ENCODE data around the gene WNK2. TPM values are rescaled to one million over a fixed set of nuclear protein-coding genes. Genes with fewer than 3 reads are reported as not detected.
A peak's percentile ranks its signal among the peaks of the same experiment; 100 is the strongest.

WNK2 gene
- total RNA-seq, 1 donor from 2014 or later = 16.4 TPM

GRCh38 chr9:93267091-93267541 lies 83.2 kb downstream of the WNK2 start:
- no peak for DNase-seq

- DNase-seq = no peak
Observed at GRCh38 chr9:93267681-93268505, 84.0 kb downstream of the WNK2 start.

GRCh38 chr9:93268551-93269314 lies 84.8 kb downstream of the WNK2 start:
- no peak for DNase-seq

DNA sequence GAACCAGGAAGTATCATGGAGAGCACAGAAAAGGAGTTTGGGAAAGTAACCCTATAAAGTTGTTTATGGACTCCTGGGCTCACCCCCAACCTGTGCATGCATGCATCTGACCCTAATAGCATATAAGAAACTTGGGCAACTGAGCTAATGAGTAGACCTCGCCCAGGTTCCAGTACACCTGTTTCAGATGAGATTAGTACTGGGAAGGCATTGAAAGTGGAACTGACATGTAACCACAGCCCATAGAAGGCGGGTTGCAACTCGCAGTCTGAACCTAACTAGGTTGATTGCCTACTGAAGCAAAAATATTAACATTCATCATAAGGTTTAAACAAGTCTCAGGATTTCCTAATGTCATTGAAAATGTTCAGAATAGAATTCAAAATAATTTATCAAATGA lies 87.0 kb downstream of the WNK2 start:
- DNase-seq = no peak

DNA sequence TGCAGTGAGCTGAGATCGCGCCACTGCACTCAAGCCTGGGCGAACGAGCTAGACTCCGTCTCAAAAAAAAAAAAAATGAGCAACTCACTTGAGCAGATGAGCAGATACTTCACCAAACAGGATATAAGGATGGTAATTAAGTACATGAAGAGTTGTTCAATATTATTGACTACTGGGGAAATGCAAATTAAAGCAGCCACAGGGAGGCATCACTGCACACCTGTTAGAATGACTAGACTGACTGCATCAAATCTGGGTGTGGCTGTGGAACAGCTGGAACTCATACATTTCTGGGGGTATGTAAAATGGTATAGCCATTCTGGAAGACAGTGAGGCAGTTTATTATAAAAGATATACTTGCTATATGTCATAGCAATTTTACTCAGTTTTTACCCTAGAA lies 93.0 kb downstream of the WNK2 start:
- no peak for DNase-seq

GRCh38 chr9:93278144-93278543 lies 94.2 kb downstream of the WNK2 start:
- no peak for DNase-seq

DNA sequence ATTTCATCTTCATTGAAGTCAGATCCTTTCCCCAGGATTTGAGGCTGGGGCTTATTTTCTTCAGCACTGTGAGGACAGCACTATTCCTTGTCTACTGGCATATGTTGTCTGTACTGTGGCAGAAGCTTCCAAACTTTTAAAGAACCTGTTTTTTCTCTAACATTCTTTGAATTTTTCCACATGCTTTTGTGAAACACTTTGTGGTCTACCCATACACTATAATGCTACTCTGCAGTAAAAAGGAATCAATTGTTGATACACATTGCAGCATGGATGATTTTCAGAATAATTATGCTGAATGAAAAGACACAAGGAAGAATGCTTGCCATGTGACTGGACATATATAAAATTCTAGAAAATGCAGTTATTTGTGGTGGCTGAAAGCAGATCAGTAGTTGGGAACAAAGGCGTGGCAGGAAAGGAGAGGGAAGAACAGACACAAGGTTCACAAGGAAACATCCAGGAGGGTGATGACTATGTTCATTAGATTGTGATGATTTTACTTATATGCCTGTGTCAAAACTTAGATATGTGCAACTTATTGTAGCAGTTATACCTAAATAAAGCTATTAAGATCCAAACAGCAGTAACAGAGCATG lies 96.8 kb downstream of the WNK2 start:
- no peak for DNase-seq

GRCh38 chr9:93286252-93287188 lies 102.6 kb downstream of the WNK2 start:
- DNase-seq = no peak

DNA sequence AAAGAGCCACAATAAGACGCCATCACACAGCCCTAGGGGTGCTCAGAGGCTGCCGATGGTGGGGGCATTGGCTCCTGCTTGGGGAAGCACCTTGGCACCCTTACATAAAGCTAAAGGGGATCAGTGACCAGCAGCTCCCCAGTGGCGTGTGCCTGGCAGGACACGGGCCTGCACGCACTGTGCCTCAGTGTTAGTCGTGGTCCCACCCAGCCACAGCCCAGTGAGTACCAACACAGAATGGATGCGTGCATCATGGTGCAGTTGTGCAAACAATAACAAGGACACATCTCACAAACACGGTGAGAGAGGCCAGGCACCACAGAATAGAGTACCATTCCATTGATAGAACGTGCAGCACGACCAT lies 103.2 kb downstream of the WNK2 start:
- DNase-seq = no peak

GRCh38 chr9:93287593-93287992 lies 103.7 kb downstream of the WNK2 start:
- DNase-seq = no peak

- DNase-seq = no peak
Observed at GRCh38 chr9:93288341-93288740, 104.4 kb downstream of the WNK2 start.

DNA sequence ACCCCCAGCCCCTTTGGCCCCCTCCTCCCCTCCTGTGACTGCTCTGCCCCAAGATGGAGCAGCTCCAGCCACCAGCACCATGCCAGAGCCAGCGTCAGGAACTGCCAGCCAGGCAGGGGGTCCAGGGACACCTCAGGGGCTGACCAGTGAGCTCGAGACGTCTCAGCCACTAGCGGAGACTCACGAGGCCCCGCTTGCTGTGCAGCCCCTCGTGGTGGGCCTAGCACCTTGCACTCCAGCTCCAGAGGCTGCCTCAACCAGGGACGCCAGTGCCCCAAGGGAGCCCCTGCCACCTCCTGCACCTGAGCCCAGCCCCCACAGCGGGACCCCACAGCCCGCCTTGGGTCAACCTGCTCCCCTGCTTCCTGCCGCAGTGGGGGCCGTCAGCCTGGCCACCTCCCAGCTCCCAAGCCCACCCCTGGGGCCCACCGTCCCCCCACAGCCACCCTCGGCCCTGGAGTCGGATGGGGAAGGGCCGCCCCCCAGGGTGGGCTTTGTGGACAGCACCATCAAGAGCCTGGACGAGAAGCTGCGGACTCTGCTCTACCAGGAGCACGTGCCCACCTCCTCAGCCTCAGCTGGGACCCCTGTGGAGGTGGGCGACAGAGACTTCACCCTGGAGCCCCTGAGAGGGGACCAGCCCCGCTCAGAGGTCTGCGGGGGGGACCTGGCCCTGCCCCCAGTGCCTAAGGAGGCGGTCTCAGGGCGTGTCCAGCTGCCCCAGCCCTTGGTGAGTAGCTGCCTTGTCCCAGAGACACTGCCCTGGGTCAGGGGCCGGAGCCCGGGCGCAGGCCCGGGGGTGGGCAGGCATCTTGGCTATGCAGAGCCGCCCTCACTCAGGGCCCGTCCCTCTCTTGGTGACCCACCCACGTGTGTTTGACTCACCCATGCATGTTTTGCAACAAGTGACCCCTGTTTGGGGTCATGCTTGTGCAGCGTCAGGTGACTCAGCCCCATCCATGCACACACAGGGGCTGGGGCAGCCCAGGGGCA lies 105.2 kb downstream of the WNK2 start:
- DNase-seq = no peak

- no peak for DNase-seq
Observed at GRCh38 chr9:93290495-93291434, 106.8 kb downstream of the WNK2 start.

- no peak for DNase-seq
Observed at GRCh38 chr9:93291536-93292287, 107.8 kb downstream of the WNK2 start.

- DNase-seq = no peak
Observed at GRCh38 chr9:93292288-93292615, 108.3 kb downstream of the WNK2 start.

DNA sequence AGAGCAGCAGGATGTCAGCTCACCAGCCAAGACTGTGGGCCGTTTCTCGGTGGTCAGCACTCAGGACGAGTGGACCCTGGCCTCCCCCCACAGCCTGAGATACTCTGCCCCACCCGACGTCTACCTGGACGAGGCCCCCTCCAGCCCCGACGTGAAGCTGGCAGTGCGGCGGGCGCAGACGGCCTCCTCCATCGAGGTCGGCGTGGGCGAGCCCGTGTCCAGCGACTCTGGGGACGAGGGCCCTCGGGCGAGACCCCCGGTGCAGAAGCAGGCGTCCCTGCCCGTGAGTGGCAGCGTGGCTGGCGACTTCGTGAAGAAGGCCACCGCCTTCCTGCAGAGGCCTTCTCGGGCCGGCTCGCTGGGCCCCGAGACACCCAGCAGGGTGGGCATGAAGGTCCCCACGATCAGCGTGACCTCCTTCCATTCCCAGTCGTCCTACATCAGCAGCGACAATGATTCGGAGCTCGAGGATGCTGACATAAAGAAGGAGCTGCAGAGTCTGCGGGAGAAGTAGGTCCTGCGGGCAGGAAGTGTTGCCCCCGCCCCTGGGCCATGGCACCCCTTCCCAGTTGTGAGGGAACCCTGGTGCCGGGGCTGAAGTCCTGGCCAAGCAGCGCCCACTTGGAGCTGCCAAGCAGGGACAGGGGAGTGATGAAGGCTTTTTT lies 108.9 kb downstream of the WNK2 start:
- DNase-seq = no peak

GRCh38 chr9:93294011-93294410 lies 110.1 kb downstream of the WNK2 start:
- no peak for DNase-seq

GRCh38 chr9:93295031-93295430 lies 111.1 kb downstream of the WNK2 start:
- DNase-seq = peak; percentile 39

All from occipital lobe (tissue), 2 donors.